Temporal lobe (tissue), 1 donor: ENCODE data around the gene MRPL14. TPM values are rescaled to one million over a fixed set of nuclear protein-coding genes. Genes with fewer than 3 reads are reported as not detected.

Source experiments
- total RNA-seq: library from RNA; depleted of rRNA; stranded (reverse); fragments of >200 nt; gene quantifications from one replicate; pipeline ENCODE4 v1.2.3, GENCODE V29; 2014

MRPL14 gene
- total RNA-seq, 1 donor from 2014 or later, result 23.4 TPM

Other genes starting within 250 kb of the MRPL14 start
- 37.9 TPM for gene TMEM63B, start 102 bp upstream of the MRPL14 start, total RNA-seq
- gene CAPN11, start 31.4 kb upstream of the MRPL14 start, total RNA-seq, result 0.25 TPM
- not detected for gene MYMX, start 89.5 kb upstream of the MRPL14 start, total RNA-seq
- gene SLC29A1, start 96.1 kb upstream of the MRPL14 start, total RNA-seq, result 5.4 TPM
- 440 TPM for gene HSP90AB1, start 119.6 kb upstream of the MRPL14 start, total RNA-seq
- 23.8 TPM for gene SLC35B2, start 130.1 kb upstream of the MRPL14 start, total RNA-seq
- gene NFKBIE, start 138.1 kb upstream of the MRPL14 start, total RNA-seq, result 8.1 TPM
- 44.5 TPM for gene TMEM151B, start 143.0 kb upstream of the MRPL14 start, total RNA-seq
- 10.6 TPM for gene AARS2, start 185.9 kb upstream of the MRPL14 start, total RNA-seq
- gene SPATS1, start 215.2 kb upstream of the MRPL14 start, total RNA-seq, result not detected